SKM-1 treated with dmso at 0.1 percent for 144 hours (cell line): ENCODE data around the gene CENPU.

Source experiments
- DNase-seq: peaks from one replicate; lab custom pipeline; 2025; ENCODE audit not compliant: unreplicated experiment; lab: John Stamatoyannopoulos, UW

CENPU gene

DNA sequence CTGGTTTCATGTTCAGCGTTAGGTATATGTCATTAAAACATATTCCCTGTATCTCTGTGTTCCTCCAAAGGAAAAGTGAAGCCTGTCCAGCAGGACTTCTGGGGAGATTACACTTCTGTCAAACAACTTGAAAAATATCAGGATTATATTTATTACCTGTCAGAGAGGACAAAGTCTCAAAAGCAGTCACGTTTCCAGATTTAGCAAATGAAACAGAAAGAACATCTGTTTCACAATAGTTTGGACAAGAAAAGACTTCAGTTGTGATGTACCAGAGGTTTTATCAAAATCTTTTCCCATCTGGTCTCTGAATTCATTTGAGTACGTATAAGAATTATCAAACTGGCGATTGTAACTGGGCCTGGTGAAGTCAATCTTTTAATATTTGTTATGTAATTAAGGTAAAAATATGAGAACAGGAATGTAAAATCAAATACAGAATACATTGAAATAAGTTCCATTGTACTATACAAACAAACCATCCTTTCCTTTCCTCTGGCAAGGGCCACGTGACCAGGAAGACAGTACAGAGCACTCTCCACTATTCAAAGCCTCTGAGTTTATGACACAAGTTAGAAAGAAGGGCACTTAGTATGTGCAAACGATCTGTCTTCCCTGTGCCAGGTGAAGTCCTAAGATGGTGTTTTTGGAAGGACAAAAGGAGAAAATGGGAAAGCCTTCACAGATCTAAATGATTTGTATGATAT is 87.8 kb downstream of the CENPU start:
- DNase-seq = no peak

DNA sequence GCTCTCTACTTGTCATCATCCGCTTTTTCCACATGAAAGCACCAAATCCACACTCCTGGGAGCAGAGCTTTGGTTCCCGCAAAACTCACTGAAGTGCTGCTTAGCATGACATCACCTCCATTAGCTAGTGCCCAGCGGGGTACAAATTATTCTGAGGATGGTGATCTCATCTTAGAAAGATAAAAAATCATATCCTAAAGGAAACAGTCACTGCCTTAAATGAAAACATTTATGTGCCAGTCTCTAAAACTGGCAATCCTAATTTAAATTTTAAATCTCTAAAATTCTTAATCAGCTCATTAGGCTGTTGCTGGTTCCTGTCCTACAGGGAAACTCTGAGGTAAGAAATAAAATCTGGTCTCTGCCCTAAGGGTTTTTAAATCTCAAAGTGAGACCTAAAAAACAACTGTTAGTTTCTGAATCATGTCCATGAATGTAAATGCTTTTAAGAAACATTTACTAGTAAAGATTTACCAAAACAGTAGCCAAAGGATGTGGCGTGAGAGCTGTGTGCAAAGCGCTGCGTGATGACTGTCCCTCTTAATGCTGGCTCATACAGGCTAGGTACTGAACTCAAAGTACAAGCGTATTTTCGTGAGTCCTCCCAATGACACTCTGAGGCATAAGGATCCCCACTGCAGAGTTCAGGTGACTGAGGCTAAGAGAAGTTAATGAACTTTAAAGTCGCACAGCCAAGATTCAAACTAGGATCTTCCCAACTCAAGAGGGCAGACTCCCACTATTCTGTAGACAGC is 89.2 kb downstream of the CENPU start:
- DNase-seq = no peak
